Stimulated activated naive CD8-positive, alpha-beta T cell treated with anti-CD3 and anti-CD28 coated beads, Interleukin-15, Interleukin-2, amounts not matched to agents 100 ng/mL and 50 ng/mL, for 24 hours (primary cell): ENCODE data around the gene LCN2.

Experiments used
- H3K27ac Mint-ChIP-seq: one replicate; pipeline ENCODE4 v1.8.0; 2021; ENCODE audit warnings: mild to moderate bottlenecking, mixed read lengths
- H3K27me3 Mint-ChIP-seq: one replicate; pipeline ENCODE4 v1.8.0; 2021; ENCODE audit warnings: mixed read lengths
- H3K36me3 Mint-ChIP-seq: one replicate; pipeline ENCODE4 v1.8.0; 2021; ENCODE audit warnings: low read depth, mixed read lengths
- H3K4me1 Mint-ChIP-seq: one replicate; pipeline ENCODE4 v1.8.0; 2021; ENCODE audit warnings: low read depth, mixed read lengths
- H3K4me3 Mint-ChIP-seq: one replicate; pipeline ENCODE4 v1.8.0; 2021; ENCODE audit warnings: mild to moderate bottlenecking, mixed read lengths
- H3K9me3 Mint-ChIP-seq: one replicate; pipeline ENCODE4 v1.8.0; 2021; ENCODE audit warnings: mixed read lengths

The LCN2 gene

DNA sequence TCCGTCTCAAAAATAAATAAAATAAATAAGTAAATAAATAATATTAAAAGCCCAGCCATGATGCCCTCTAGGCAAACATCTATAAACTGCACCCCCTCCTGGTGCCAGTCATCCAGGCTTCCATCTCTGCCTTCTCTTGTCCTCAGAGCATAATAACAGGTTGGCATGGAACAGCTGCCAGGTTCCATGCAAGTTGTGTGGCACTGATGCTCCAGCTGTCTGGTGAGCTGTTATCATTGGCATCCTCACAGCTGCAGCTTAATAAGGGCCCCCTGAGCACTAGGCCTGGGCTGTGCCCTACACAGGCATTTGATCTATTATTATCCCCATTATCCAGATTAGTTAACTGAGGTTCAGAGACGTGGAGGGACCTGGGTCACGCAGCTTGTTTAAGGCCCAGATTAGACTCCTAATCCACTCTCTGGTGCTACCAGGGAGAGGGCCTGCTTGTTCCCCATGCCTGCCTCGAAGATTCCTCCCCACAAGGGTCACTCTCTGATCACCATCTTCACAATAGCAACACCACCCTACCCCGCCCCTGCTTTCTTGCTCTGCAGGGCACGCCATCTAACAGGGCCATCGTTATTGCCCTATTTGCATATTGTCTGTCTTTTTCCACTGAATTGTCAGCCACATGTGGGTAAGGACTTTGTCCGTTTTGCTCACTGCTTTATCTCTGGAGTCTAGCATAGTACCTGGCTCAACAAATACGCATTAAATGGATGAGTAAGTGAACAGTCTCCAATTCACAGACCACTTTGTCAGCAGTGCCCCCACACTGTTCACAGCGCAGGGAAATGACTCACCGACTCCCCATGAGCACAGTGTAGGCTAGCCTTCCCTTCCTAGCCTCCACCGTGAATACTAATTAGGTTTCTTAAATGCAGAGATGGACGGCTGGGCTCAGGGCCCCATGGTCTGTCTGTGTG, 52.5 kb downstream of the LCN2 start:
- Mint-ChIP-seq H3K36me3 (no peaks in the 10 kb centered on the region), H3K27me3 (peaks cover 14% of the 10 kb centered on the region), H3K4me3 (no peak overlapping the region), H3K4me1 (peaks cover 27% of the 10 kb centered on the region), H3K27ac (peak overlapping the region; percentile 86), H3K9me3 (no peaks in the 10 kb centered on the region)

DNA sequence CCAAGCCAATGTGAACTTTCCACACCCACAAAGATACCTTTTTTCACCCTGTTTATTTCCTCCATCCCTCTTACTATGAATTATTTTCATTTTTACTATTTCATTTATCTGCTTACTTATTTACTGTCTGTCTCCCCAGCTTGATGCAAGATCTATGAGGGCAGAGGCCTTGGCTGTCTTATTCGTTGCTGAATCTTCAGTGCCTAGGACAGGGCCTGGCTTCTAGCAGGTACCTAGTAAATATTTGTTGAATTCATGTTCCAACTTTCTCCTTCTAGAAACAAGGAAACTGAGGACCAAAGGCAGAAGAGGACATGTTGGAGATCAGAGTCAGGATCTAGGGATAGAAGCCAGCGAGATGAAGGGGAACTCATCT, 53.4 kb downstream of the LCN2 start:
- peak overlapping the region; percentile 86 for H3K27ac Mint-ChIP-seq
- H3K9me3 Mint-ChIP-seq = no peaks in the 10 kb centered on the region
- H3K4me3 Mint-ChIP-seq = peak overlapping the region; percentile 68
- peaks cover 17% of the 10 kb centered on the region for H3K27me3 Mint-ChIP-seq
- peaks cover 27% of the 10 kb centered on the region for H3K4me1 Mint-ChIP-seq
- no peaks in the 10 kb centered on the region for H3K36me3 Mint-ChIP-seq
